BLaER1 (cell line): ENCODE data around the gene PSME2.

ENCODE experiments used
- H3K27ac ChIP-seq: shearing (Covaris generic); formaldehyde crosslinking; 2 replicates; pipeline ENCODE4 v1.8.1; 2022
- H3K27me3 ChIP-seq: shearing (Covaris generic); formaldehyde crosslinking; 2 replicates; pipeline ENCODE4 v1.8.1; 2022
- H3K36me3 ChIP-seq: shearing (Covaris generic); formaldehyde crosslinking; 2 replicates; pipeline ENCODE4 v1.8.1; 2022
- H3K4me1 ChIP-seq: shearing (Covaris generic); formaldehyde crosslinking; 2 replicates; pipeline ENCODE4 v1.8.1; 2022
- H3K4me2 ChIP-seq: shearing (Covaris generic); formaldehyde crosslinking; 2 replicates; pipeline ENCODE4 v1.8.1; 2022
- H3K4me3 ChIP-seq: shearing (Covaris generic); formaldehyde crosslinking; 2 replicates; pipeline ENCODE4 v1.8.1; 2022
- H3K9ac ChIP-seq: shearing (Covaris generic); formaldehyde crosslinking; 2 replicates; pipeline ENCODE4 v1.8.1; 2022
- H3K9me3 ChIP-seq: shearing (Covaris generic); formaldehyde crosslinking; 2 replicates; pipeline ENCODE4 v1.8.1; 2022
- H4K20me1 ChIP-seq: shearing (Covaris generic); formaldehyde crosslinking; 2 replicates; pipeline ENCODE4 v1.8.1; 2022
- Cebpa-rat ChIP-seq: shearing (Covaris generic); IDR thresholded peaks from 2 replicates; pipeline ENCODE4 v1.8.1; 2022

Gene PSME2

DNA sequence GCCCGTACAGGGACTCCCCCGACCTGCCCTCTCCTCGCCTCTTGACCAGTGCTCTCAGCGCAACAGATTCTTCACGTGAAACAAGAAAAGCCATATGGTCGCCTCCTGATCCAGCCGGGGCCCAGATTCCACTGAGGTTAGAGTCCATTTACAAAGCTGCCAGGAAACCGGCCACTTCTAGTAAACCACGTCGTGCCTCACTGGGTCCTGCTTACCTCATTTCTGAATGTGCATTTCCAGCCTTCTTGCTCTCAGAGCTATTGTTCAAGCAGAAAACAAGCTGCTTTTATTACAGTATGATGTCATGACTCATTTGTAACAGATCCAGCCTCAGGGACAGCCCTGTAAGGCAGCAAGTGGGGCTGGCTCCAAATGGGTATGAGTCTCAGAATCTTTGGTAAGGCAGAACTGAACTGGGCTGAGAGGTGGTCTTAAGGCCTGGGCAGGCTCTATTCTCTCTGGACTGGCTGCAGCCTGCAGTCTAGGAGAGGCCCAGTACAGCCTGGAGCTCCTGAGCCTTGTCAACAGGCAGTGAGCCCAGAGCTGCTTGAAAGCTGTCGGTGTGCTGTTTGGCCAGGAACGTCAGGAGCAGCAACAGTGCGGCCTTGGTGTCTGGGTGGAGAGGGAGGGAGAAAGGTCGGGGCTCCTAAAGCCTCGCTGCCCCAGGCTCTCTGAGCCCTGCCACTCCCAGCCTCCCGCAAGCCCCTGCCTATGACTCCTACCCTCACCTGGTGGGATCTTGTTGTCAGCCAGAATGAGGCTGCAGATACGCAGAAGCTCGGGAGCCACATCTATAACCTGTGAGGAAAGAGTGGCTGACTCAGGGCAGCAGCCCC, 33.8 kb upstream of the PSME2 start:
- no peaks in the 10 kb centered on the region for H3K27me3 ChIP-seq
- peaks cover 26% of the 10 kb centered on the region for H3K4me1 ChIP-seq
- H3K27ac ChIP-seq: peak overlapping the region; percentile 41
- H3K9ac ChIP-seq: peak overlapping the region; percentile 44; the same call in 1 of the 2 replicates
- TF ChIP-seq Cebpa-rat: no peak
- H3K9me3 ChIP-seq: no peaks in the 10 kb centered on the region
- H4K20me1 ChIP-seq: peaks cover 15% of the 10 kb centered on the region; the same call in 1 of the 2 replicates
- H3K36me3 ChIP-seq: peaks cover 89% of the 10 kb centered on the region
- no peak overlapping the region for H3K4me3 ChIP-seq
- peak overlapping the region; percentile 69 for H3K4me2 ChIP-seq

- Histone ChIP-seq H3K9ac (peak overlapping the region; percentile 44; the same call in 1 of the 2 replicates), H4K20me1 (peaks cover 15% of the 10 kb centered on the region; the same call in 1 of the 2 replicates), H3K4me2 (peak overlapping the region; percentile 69), H3K4me3 (no peak overlapping the region), H3K4me1 (peaks cover 26% of the 10 kb centered on the region), H3K36me3 (peaks cover 81% of the 10 kb centered on the region), H3K9me3 (no peaks in the 10 kb centered on the region), H3K27me3 (no peaks in the 10 kb centered on the region), H3K27ac (peak overlapping the region; percentile 41)
- no peak for TF ChIP-seq Cebpa-rat
Measured at GRCh38 chr14:24179294-24179960, 33.0 kb upstream of the PSME2 start.

- no peak for TF ChIP-seq Cebpa-rat
- Histone ChIP-seq H3K27ac (peak overlapping the region; percentile 41; the same call in 1 of the 2 replicates), H3K27me3 (no peaks in the 10 kb centered on the region), H3K4me3 (no peak overlapping the region), H4K20me1 (peaks cover 15% of the 10 kb centered on the region; the same call in 1 of the 2 replicates), H3K36me3 (peaks cover 74% of the 10 kb centered on the region), H3K4me2 (peak overlapping the region; percentile 69), H3K4me1 (peaks cover 26% of the 10 kb centered on the region), H3K9me3 (no peaks in the 10 kb centered on the region), H3K9ac (0 out of 2 replicates have a peak overlapping the region, but pooled peaks have one; percentile 4)
Measured at GRCh38 chr14:24178399-24179178, 32.2 kb upstream of the PSME2 start.

DNA sequence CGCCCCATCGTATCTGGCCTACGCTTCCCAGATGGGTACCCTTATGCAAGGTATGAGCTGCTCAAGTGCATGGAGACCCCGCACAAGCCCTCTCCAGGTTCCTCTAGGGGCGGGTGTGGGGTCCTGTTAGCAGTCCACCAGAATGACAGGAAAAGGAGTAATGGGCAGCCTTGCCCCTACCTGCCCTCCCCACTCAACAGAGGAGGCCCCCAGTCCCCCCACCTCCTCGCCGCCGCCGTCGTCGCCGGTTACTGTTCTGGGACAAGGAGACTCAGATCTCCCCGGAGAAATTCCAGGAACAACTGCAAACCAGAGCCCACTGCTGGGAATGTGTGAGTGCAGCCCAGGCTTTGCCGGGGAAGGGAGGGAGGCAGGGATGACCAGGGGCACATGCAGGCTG, 31.5 kb upstream of the PSME2 start:
- peaks cover 70% of the 10 kb centered on the region for H3K36me3 ChIP-seq
- H3K4me2 ChIP-seq: no peak overlapping the region
- no peaks in the 10 kb centered on the region for H3K9me3 ChIP-seq
- peaks cover 2% of the 10 kb centered on the region; the same call in 1 of the 2 replicates for H3K27me3 ChIP-seq
- H3K27ac ChIP-seq: no peak overlapping the region
- no peak overlapping the region for H3K4me3 ChIP-seq
- H3K9ac ChIP-seq: no peak overlapping the region
- peaks cover 15% of the 10 kb centered on the region; the same call in 1 of the 2 replicates for H4K20me1 ChIP-seq
- TF ChIP-seq Cebpa-rat: no peak
- H3K4me1 ChIP-seq: peaks cover 28% of the 10 kb centered on the region

- no peak for TF ChIP-seq Cebpa-rat
- no peak overlapping the region for H3K27ac ChIP-seq
- no peak overlapping the region for H3K9ac ChIP-seq
- H3K4me3 ChIP-seq: no peak overlapping the region
- peaks cover 15% of the 10 kb centered on the region; the same call in 1 of the 2 replicates for H4K20me1 ChIP-seq
- H3K4me2 ChIP-seq: no peak overlapping the region
- peaks cover 34% of the 10 kb centered on the region for H3K4me1 ChIP-seq
- H3K9me3 ChIP-seq: no peaks in the 10 kb centered on the region
- peaks cover 8% of the 10 kb centered on the region for H3K27me3 ChIP-seq
- peaks cover 64% of the 10 kb centered on the region for H3K36me3 ChIP-seq
Measured at GRCh38 chr14:24177041-24177825, 30.8 kb upstream of the PSME2 start.

DNA sequence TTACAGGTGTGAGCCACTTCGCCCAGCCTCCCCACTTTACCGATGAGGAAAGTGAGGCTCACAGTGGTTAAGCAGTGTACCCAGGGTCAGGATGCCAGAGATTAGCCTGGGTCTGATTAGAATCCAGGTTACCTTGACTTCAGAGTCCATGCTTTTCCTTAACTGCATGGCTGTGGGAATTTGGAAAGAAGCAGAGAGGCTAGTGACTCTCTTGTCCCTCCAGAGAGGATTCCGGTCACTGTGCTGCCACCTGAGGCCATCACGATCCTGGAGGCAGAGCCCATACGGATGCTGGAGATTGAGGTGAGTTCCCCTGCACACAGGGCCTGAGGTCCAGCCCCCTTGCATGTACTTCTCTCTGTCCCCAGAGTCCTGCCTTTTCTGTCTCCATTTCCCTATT, 30.2 kb upstream of the PSME2 start:
- TF ChIP-seq Cebpa-rat: no peak
- no peak overlapping the region for H3K27ac ChIP-seq
- peaks cover 15% of the 10 kb centered on the region; the same call in 1 of the 2 replicates for H4K20me1 ChIP-seq
- peaks cover 57% of the 10 kb centered on the region for H3K36me3 ChIP-seq
- H3K4me3 ChIP-seq: no peak overlapping the region
- H3K9me3 ChIP-seq: no peaks in the 10 kb centered on the region
- no peak overlapping the region for H3K4me2 ChIP-seq
- peaks cover 40% of the 10 kb centered on the region for H3K4me1 ChIP-seq
- peaks cover 14% of the 10 kb centered on the region for H3K27me3 ChIP-seq
- no peak overlapping the region for H3K9ac ChIP-seq

GRCh38 chr14:24172871-24173281, 26.5 kb upstream of the PSME2 start:
- Histone ChIP-seq H3K9me3 (no peaks in the 10 kb centered on the region), H3K4me1 (peaks cover 24% of the 10 kb centered on the region), H3K9ac (no peak overlapping the region), H3K36me3 (peaks cover 30% of the 10 kb centered on the region), H3K27me3 (peaks cover 25% of the 10 kb centered on the region), H3K4me2 (peak overlapping the region; percentile 90; the same call in 1 of the 2 replicates), H3K27ac (no peak overlapping the region), H3K4me3 (no peak overlapping the region), H4K20me1 (no peaks in the 10 kb centered on the region)
- no peak for TF ChIP-seq Cebpa-rat

DNA sequence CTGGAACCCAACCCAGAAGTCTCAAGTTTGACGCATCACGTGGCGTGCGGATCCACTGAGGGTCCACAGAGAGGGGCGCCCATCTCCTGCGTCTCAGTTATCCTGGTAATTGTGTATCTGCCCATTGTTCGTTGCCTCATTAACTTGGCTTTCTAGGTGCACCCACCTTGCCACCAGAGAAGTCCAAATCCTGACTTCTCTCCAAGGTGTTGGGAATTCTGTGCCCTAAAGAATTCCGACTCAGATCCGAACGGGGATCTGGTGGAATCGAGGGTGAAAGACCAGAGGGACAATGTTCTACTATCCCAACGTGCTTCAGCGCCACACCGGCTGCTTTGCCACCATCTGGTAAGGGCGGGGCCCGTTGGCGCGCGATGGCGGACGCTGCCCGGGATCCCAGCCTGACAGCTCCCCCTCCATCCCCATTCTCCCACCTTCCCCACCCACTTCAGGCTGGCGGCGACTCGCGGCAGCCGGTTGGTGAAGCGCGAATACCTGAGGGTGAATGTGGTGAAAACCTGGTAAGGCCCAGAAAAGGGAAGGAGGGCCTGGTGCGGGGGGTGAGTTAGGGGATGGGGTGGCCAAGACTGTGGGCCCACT, 26.0 kb upstream of the PSME2 start:
- Histone ChIP-seq H4K20me1 (no peaks in the 10 kb centered on the region), H3K27me3 (peaks cover 25% of the 10 kb centered on the region), H3K9me3 (no peaks in the 10 kb centered on the region), H3K4me2 (peak overlapping the region; percentile 90), H3K9ac (0 out of 2 replicates have a peak overlapping the region, but pooled peaks have one; percentile 13), H3K4me3 (peak overlapping the region; percentile 66), H3K4me1 (peaks cover 24% of the 10 kb centered on the region), H3K36me3 (peaks cover 30% of the 10 kb centered on the region), H3K27ac (no peak overlapping the region)
- no peak for TF ChIP-seq Cebpa-rat
